Tibial nerve (tissue), 4 donors: Measurements from ENCODE around the gene MAST3. TPM values are rescaled to one million over a fixed set of nuclear protein-coding genes. Genes with fewer than 3 reads are reported as not detected.

Source experiments
- small RNA-seq: library from RNA; depleted of rRNA; stranded (forward); fragments of <200 nt; gene quantifications from one replicate; pipeline ENCODE3, GENCODE V24; 2016
- total RNA-seq, 4 donors: library from RNA; depleted of rRNA; stranded (reverse); fragments of >200 nt; gene quantifications; one replicate each; pipeline ENCODE4 v1.1.0, GENCODE V29; 2016

The MAST3 gene
- total RNA-seq, 4 donors from 2014 or later, result 7.6 to 19.8 (median 10.0) TPM

Small RNAs within 50 kb of the gene (small RNA-seq; reads per million reads assigned to genes)
- not detected for gene IFI30

Other genes with a start within 250 kb of the MAST3 start
- 10 to 100 TPM in 2 of 4 donors, 1 to 10 TPM in 2; 1.9 to 18.0 (median 8.3) TPM for gene JAK3, start 249.8 kb upstream of the MAST3 start, total RNA-seq
- 1,000 to 10,000 TPM; 1,544 to 1,849 (median 1,738) TPM for gene RPL18A, start 237.9 kb upstream of the MAST3 start, total RNA-seq
- not detected for gene SLC5A5, start 225.8 kb upstream of the MAST3 start, total RNA-seq
- 10 to 100 TPM; 29.3 to 69.0 (median 33.9) TPM for gene CCDC124, start 164.8 kb upstream of the MAST3 start, total RNA-seq
- gene KCNN1, start 130.7 kb upstream of the MAST3 start, total RNA-seq, result under 1 TPM in 1 of 4 donors, not detected in 3; under 0.01 TPM
- 100 to 1,000 TPM; 127 to 180 (median 177) TPM for gene ARRDC2, start 89.6 kb upstream of the MAST3 start, total RNA-seq
- 1 to 10 TPM; 1.0 to 4.8 (median 1.9) TPM for gene IL12RB1, start 10.8 kb upstream of the MAST3 start, total RNA-seq
- 10 to 100 TPM; 12.2 to 38.1 (median 15.7) TPM for gene PIK3R2, start 55.4 kb downstream of the MAST3 start, total RNA-seq
- gene IFI30, start 76.0 kb downstream of the MAST3 start, total RNA-seq, result 100 to 1,000 TPM in 1 of 4 donors, 10 to 100 TPM in 3; 19.0 to 101 (median 29.4) TPM
- gene MPV17L2, start 95.4 kb downstream of the MAST3 start, total RNA-seq, result 10 to 100 TPM; 11.1 to 19.0 (median 15.5) TPM
- 1 to 10 TPM in 3 of 4 donors, not detected in 1; 1.5 to 5.1 (median 3.9) TPM for gene RAB3A, start 106.3 kb downstream of the MAST3 start, total RNA-seq
- gene PDE4C, start 128.7 kb downstream of the MAST3 start, total RNA-seq, result under 1 TPM in 3 of 4 donors, not detected in 1; under 0.01 to 0.60 (median 0.59) TPM
- gene IQCN, start 176.7 kb downstream of the MAST3 start, total RNA-seq, result 10 to 100 TPM in 2 of 4 donors, 1 to 10 TPM in 2; 2.3 to 11.4 (median 8.2) TPM
- 100 to 1,000 TPM; 309 to 553 (median 486) TPM for gene JUND, start 183.8 kb downstream of the MAST3 start, total RNA-seq
- 100 to 1,000 TPM in 3 of 4 donors, 10 to 100 TPM in 1; 70.4 to 167 (median 156) TPM for gene LSM4, start 225.3 kb downstream of the MAST3 start, total RNA-seq
- gene PGPEP1, start 242.8 kb downstream of the MAST3 start, total RNA-seq, result 10 to 100 TPM; 15.9 to 27.9 (median 20.1) TPM